Suppressor macrophage treated with lipopolysaccharide for 1 hour (primary cell): Measurements from ENCODE around the gene SREBF2.
"Not testable (repeated sequence)": the region's sequence is repeated elsewhere in the genome, so short reads cannot be mapped to it uniquely, and the experiment has no call there.

Experiments
- DNase-seq, 3 donors: peaks; one replicate each; pipeline ENCODE4 v3.0.0-alpha.2; 2020 to 2022

SREBF2 gene

DNA sequence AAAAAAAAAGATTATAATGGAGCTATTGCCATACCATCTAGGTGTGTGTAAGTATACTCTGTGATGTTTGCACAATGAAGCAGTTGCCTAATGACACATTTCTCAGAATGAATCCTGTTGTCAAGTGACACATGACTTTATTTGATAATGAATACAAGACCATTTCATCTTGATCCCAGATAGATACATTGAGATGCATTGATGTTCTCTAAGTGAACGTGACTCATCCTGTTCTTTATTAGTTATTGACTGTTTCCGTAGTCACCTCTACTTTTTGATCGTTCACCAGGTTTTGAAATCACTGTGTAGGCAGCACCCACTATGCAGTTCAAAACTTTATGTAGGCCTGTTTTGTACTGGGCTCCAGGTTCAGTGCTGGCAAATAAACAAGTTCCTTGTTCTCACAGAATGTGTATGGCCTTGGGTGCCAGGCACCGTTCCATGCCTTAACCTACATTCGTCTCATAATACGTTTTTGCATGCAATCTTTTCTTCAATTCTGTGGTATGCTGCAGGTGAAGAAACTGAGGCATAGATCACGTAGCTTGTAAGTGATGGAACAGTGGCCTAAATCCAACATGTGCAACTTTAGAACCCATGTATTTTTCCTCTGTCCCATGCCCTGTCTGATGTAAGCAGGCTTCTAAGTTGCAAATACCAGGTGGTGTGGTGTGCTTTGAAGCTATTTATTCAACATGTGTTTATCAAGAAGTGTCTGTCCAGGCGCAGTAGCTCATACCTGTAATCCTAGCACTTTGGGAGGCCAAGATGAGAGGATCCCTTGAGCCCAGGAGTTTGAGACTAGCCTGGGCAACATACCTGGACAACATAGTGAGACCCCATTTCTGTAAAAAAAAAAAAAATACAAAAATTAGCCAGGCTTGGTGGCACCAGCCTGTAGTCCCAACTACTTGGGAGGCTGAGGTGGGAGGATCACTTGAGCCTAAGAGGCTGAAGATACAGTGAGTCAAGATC, 10.4 kb downstream of the SREBF2 start:
- no peak for DNase-seq

- DNase-seq = no peak
Observed at GRCh38 chr22:41844036-41844435, 11.1 kb downstream of the SREBF2 start.

DNA sequence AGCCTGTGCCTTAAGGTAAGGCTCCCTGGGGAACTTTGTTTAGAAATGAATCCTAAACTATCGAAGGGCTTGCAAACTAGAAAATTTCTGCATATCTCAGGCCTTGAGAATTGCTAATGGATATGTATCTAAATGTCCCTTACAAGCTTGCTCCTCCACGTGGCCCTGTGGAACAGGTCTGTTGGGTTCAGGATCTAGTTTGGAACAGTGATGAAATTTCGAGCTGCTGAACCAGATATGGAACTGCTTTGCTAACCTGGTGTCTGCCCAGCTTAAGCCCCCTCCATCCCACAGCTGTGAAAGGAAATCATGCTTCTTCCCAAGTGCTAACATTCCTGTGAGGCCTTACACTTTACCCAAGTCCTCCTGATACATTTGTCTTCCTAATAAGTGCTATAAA, 11.6 kb downstream of the SREBF2 start:
- no peak for DNase-seq

- no peak for DNase-seq
Observed at GRCh38 chr22:41845380-41846267, 12.7 kb downstream of the SREBF2 start.

DNA sequence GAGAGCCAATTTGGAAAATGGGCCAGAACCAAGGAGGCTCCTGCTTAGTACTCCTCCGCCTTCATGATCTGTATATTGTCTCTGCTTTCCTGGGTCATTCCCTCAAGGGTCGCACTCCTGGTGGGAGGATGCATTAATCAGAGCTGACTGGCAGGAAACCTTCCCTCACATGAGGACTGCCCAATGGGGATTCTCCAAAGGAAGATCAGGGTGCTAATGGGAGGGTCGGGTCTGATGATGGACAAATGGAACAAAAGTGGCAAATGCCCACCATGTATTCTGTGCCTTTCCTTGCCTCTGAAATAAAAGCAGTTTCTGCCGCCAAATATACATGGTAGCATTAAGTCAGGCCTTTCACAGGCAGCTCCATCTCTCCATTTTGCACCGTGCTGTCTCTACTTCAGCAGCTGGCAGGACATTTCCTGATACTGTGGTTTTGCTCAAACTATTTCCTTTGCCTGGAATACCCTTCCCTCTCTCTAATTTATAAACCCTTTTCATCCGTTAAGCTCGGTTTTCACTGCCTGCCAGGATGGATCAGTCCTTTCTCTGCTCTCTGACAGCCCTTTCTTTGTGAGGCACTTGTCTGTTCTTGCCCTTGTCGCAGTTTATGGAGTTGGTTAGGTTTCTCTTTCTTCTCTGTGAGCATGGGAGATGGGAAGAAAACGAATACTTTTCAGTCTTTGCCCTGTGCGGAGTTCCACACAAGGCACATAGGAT, 13.5 kb downstream of the SREBF2 start:
- peak; percentile 35 to 51 (median 43) for DNase-seq

- DNase-seq = no peak
Observed at GRCh38 chr22:41847300-41847699, 14.4 kb downstream of the SREBF2 start.

DNA sequence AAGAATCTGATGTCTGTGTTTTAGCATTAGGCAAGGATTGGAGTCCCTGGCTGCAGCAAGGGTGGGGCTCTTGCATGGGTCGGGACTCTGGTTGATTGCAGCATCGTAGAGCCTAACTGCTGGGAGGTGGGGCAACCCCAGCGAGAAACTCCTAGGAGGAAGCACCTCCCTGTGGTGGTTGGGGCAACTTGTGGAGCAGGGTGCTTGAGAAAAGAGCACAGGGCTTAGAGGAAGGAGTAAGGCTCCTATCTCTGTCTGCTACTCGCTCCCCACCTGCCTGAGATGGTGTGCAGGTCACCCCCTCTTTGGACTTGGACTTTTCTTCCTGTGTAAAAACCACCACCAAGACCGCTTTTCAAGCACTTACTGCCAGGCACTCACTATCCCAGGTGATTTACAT, 15.6 kb downstream of the SREBF2 start:
- peak; percentile 89 to 92 (median 92) for DNase-seq

- DNase-seq = no peak
Observed at GRCh38 chr22:41856469-41856868, 23.6 kb downstream of the SREBF2 start.

DNA sequence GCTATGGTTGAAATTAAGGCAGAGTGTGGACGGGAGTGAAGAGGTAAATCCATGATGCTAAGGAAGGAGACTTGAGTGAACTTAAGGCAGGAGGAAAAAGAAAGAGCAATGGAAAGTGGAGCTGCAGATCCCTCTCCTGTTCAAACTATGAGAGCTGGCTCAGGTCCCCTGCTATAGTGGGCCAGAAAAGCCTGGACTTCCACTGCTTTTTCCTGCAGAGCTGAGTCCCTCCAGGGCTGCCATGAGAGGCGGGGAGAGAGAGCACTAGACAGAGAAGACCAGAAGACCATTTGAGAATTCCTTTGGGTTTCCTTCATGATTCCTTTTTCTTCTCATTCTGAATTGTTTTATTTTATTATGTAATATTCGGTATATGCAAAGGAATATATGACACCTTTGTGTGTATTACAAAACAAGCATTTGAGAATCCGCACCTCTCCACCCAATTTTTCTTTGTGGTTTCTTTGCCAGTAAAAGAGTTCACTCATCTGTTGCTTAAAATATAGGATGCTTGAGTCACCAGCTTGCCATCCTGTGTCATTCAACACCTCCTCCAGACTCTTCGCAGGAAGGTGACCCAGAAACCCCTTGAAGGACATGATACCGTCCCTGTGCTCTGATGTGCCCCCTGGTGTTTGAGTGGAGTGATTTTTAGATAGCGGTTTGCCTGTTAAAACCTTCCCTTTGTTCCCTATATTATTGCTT, 24.4 kb downstream of the SREBF2 start:
- DNase-seq = peak; percentile 71 to 80 (median 79)

GRCh38 chr22:41857860-41858199, 24.9 kb downstream of the SREBF2 start:
- no peak for DNase-seq

GRCh38 chr22:41862160-41862529, 29.2 kb downstream of the SREBF2 start:
- peak in 2 of 3 donors; percentile 15 to 18 for DNase-seq

DNA sequence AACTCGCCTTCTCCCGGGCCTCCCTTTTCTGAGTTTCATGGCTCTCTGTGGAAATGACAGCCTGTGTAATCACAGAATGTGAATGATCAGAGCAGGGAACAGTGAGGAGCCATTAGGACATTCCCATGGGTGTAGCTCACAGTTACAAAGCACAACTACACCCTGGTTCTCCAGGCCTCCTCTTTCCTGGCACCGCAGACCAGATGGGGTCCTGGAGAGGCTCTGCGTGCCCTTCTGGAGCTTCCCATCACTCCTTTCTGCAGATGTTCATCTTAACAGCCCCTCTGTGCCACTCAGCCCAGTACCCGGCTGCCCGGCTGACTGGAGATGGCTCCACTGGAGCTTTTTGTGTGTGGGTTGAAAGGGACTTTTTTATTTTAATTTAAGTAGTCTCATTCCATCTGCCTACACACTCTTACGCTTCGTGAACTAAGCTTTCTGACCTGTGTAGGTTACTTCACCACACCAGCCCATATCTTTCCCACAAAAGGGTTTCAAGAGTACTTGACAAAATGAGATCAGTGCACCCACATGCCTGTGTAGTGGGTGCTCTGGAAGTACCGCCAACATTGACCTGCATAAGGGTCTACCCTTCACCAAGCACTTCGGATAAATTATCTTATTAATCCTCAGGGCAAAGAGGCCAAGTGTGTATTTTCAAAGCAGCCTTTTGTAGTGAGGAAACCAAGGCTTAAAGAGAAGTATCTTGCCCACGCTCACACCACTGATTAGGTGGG, 29.8 kb downstream of the SREBF2 start:
- DNase-seq = peak; percentile 61 to 69 (median 67)

DNA sequence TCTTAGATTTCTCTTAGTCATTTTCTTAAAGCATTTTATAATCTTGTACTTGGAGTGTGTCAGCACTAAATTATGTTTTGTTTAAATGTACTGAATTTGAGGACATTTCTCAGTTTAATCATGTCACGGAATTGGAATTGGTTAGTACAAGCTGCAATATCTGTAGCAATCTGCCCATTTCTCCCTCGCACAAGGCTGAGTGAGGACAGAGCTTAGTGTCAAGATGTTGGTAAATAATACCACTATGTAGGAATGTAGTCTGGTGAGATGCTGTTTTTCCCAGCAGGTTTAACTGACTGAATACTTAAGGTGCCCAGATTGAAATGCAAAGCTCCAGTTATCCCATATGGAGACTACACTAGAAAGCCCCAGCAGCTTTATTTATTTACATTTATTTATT, 30.6 kb downstream of the SREBF2 start:
- no peak for DNase-seq

DNA sequence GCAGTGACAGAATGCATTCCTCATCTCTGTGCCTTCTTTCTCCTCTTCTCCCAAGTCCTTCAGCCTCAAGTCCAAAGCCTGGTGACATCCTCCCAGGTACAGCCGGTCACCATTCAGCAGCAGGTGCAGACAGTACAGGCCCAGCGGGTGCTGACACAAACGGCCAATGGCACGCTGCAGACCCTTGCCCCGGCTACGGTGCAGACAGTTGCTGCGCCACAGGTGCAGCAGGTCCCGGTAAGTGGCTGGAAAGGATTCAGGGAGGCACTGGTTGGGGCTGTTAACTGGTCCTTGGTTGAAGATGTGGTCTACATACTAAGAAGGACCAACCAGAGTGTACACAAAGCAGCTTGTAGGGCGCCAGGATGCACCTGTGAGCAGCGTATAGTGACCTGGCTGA, 35.7 kb downstream of the SREBF2 start:
- DNase-seq = no peak

DNA sequence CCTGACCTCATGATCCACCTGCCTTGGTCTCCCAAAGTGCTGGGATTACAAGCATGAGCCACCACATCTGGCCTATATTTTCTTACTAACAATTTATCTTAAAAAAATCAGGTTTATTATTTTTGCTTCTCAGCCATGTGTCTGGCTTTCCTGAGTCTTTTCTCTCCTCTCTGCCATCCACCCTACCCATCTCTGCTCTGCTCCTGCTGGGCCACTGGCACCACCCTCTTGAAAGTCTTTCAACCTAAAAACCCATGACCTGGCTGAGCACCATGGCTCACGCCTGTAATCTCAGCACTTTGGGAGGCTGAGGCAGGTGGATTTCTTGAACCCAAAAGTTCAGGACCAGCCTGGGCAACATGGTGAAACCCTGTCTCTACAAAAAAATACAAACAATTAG, 37.2 kb downstream of the SREBF2 start:
- DNase-seq = not testable (repeated sequence)

GRCh38 chr22:41870786-41871185, 37.9 kb downstream of the SREBF2 start:
- no peak for DNase-seq

GRCh38 chr22:41873391-41873790, 40.5 kb downstream of the SREBF2 start:
- no peak for DNase-seq

DNA sequence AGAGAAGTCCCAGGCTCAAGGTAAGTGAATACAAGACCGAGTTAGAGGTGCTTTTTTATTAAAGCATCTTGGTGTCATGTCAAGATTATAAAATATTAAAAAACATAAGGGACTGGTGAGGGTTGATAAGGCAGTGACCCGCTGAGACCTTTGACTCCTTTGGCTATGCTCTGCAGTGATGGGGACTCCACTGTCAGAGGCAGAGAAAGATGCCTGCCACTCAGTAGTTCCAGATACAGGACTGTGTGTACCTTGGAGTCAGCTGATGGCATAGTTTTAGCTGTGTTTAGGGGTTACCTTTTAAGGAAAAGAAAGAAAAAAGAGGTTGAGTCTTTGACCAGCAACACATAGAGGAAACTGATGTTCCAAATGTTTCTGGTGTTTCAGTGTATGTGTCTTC, 41.2 kb downstream of the SREBF2 start:
- no peak for DNase-seq

DNA sequence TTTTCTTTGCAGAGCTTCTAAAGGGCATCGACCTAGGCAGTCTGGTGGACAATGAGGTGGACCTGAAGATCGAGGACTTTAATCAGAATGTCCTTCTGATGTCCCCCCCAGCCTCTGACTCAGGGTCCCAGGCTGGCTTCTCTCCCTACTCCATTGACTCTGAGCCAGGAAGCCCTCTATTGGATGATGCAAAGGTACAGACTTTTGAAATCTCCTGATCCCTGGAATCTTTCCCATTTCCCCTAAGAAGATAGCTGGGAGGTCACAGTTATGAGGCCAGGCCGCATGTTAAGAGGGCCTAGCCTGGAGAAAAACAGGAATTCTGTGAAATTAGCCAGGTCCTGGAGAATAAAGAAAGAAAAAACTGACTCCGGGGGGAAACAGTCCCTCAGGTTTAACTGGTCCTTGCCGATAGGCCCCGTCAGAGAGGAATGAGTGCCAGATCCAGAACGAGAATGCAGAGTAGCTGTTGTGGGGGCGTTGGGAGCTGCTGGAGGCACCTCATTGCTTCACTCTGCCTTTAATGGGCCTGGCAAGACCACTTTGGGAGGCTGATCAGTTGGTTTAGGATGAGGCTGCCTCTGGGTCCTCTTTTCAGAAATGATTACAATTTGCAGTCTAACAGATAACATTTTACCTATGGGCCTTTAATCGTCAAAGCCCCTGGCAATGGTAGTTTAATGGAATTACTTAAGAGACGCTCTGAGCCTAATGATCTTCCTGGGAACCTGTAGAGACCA, 42.8 kb downstream of the SREBF2 start:
- no peak for DNase-seq

GRCh38 chr22:41876275-41876674, 43.4 kb downstream of the SREBF2 start:
- DNase-seq = no peak

GRCh38 chr22:41876675-41877074, 43.8 kb downstream of the SREBF2 start:
- DNase-seq = no peak
